ENCODE measurements around the gene PCYOX1L.

PCYOX1L gene

DNA sequence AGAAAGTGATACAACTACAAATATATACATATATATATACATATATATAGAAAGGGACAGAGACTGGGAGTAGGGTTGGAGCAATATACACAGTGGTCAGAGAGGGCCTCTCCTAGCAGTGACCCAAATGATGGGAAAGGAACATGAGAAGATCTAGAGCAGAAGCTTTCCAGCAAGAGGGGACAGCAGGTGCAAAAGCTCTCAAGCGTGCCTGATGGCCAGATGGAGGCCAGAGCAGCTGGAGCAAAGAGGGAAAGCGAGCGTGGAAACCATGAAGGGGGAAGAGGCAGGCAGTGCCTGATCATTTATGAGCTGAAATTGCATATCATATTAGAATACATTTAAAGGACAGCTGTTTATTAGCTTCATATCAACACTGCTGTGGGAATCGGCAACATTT is 20.1 kb upstream of the PCYOX1L start:
- no peak for TF ChIP-seq SP1 (IDR thresholded peaks at IDR 0.05)
- no peak for TF ChIP-seq HDGF (IDR thresholded peaks at IDR 0.05; ENCODE audit: borderline replicate concordance)
- no peak for TF ChIP-seq ZNF384 (IDR thresholded peaks at IDR 0.05)
- TF ChIP-seq CTBP1 (IDR thresholded peaks at IDR 0.05; ENCODE audit: borderline replicate concordance): no peak
- no peak for TF ChIP-seq FOXA1 (IDR thresholded peaks at IDR 0.05)
- no peak for TF ChIP-seq NFRKB (IDR thresholded peaks at IDR 0.05)
- no peak for TF ChIP-seq ELF4 (IDR thresholded peaks at IDR 0.05)
- no peak for TF ChIP-seq LEF1 (IDR thresholded peaks at IDR 0.05; ENCODE audit: borderline replicate concordance)
- TF ChIP-seq FOXK2 (IDR thresholded peaks at IDR 0.05): no peak
- TF ChIP-seq TARDBP (IDR thresholded peaks at IDR 0.05): no peak
- no peak for TF ChIP-seq FOXM1 (IDR thresholded peaks at IDR 0.05; ENCODE audit: borderline replicate concordance)
- TF ChIP-seq, protein P1, sequence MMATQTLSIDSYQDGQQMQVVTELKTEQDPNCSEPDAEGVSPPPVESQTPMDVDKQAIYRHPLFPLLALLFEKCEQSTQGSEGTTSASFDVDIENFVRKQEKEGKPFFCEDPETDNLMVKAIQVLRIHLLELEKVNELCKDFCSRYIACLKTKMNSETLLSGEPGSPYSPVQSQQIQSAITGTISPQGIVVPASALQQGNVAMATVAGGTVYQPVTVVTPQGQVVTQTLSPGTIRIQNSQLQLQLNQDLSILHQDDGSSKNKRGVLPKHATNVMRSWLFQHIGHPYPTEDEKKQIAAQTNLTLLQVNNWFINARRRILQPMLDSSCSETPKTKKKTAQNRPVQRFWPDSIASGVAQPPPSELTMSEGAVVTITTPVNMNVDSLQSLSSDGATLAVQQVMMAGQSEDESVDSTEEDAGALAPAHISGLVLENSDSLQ (IDR thresholded peaks at IDR 0.05): no peak
- TF ChIP-seq ARNT (IDR thresholded peaks at IDR 0.05): no peak
- no peak for TF ChIP-seq SUZ12 (IDR thresholded peaks at IDR 0.05)
- no peak for TF ChIP-seq L3MBTL2 (conservative IDR thresholded peaks at IDR 0.05)
- TF ChIP-seq BHLHE40 (IDR thresholded peaks at IDR 0.05; ENCODE audit: borderline replicate concordance): no peak
- DNase-seq (ENCODE audit: extremely low spot score): no peak
- CTCF ChIA-PET: no interaction called here
- POLR2A ChIA-PET: no interaction called here

DNA sequence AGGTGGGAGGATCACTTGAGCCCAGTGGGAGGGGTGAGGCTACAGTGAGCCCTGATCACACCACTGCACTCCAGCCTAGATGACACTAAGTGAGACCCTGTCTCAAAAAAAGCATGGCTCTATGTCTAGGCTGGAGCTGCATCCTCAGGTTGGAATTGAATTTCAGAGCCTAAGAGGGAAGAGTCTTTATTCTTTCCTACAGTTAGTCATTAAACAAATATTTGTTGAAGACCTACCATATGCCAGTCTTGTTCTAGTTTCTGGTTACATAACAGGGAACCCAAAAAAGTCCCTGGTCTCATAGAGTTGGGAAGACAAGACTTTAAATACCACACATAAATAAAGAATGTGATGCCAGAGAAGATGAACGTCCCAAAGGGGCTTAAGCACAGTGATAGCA is 19.5 kb upstream of the PCYOX1L start:
- CTCF ChIA-PET: no interaction called here
- TF ChIP-seq L3MBTL2 (conservative IDR thresholded peaks at IDR 0.05) (no peak), CTBP1 (IDR thresholded peaks at IDR 0.05; ENCODE audit: borderline replicate concordance) (no peak), SUZ12 (IDR thresholded peaks at IDR 0.05) (no peak), FOXK2 (IDR thresholded peaks at IDR 0.05) (no peak), TARDBP (IDR thresholded peaks at IDR 0.05) (no peak), LEF1 (IDR thresholded peaks at IDR 0.05; ENCODE audit: borderline replicate concordance) (no peak), ELF4 (IDR thresholded peaks at IDR 0.05) (no peak), HDGF (IDR thresholded peaks at IDR 0.05; ENCODE audit: borderline replicate concordance) (no peak), FOXM1 (IDR thresholded peaks at IDR 0.05; ENCODE audit: borderline replicate concordance) (no peak), FOXA1 (IDR thresholded peaks at IDR 0.05) (no peak), ZNF384 (IDR thresholded peaks at IDR 0.05) (no peak), ARNT (IDR thresholded peaks at IDR 0.05) (no peak), NFRKB (IDR thresholded peaks at IDR 0.05) (no peak), BHLHE40 (IDR thresholded peaks at IDR 0.05; ENCODE audit: borderline replicate concordance) (no peak), SP1 (IDR thresholded peaks at IDR 0.05) (no peak)
- TF ChIP-seq, protein P1 (IDR thresholded peaks at IDR 0.05): no peak
- no peak for DNase-seq (ENCODE audit: extremely low spot score)
- POLR2A ChIA-PET: no interaction called here

DNA sequence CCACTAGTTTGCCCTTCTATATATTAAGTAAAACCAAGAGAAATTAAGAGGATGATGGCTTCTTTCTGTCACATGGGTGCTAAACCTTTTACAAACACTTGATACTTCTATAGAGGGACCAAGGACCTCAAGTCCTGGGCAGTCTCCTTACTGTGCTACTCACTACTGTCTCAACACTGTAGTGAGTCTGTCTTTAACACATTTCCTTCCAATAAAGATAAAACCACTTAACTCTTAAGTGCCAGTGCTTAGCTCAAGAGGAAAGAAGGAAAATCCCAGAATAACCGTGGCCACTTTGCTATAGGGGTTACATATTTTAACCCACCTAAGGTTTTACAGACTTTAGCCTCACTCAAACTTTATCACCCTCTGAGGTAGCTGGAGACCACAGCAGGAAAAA is 16.9 kb upstream of the PCYOX1L start:
- TF ChIP-seq, protein P1 (IDR thresholded peaks at IDR 0.05): no peak
- TF ChIP-seq CTBP1 (IDR thresholded peaks at IDR 0.05; ENCODE audit: borderline replicate concordance) (no peak), TARDBP (IDR thresholded peaks at IDR 0.05) (no peak), FOXK2 (IDR thresholded peaks at IDR 0.05) (no peak), ELF4 (IDR thresholded peaks at IDR 0.05) (no peak), NFRKB (IDR thresholded peaks at IDR 0.05) (no peak), BHLHE40 (IDR thresholded peaks at IDR 0.05; ENCODE audit: borderline replicate concordance) (no peak)
- CTCF ChIA-PET: interaction anchor here (0.5 kb wide), 1 partner anchor 34 kb away, joined by 4 read pairs; no protein-coding TSS in a partner anchor
- no peak for DNase-seq (ENCODE audit: extremely low spot score)
- POLR2A ChIA-PET: interaction anchor here (0.8 to 1.3 kb wide), 2 partner anchors 8 to 17 kb away, joined by 3 read pairs; partner anchors contain the start of gene PCYOX1L

DNA sequence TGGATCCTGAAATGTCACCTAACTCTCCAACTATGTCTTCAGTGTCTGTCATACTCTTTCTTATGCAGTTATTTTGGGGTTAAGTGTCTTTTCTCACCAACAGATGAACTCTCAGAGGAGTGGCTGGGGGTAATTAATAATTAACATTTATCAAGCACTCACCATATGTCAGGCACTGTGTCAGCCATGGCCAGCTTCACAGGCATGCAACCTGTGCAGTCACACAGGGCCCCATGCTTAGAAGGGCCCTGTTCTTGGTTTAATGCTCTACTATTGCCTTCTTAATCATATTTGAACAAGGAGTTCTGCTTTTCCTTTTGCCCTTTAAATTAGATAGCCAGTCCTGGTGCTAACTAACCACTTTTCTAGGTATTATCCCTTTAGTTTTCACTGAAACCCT is 16.0 kb upstream of the PCYOX1L start:
- no peak for DNase-seq (ENCODE audit: extremely low spot score)
- TF ChIP-seq ARNT (IDR thresholded peaks at IDR 0.05) (no peak), FOXK2 (IDR thresholded peaks at IDR 0.05) (no peak), LEF1 (IDR thresholded peaks at IDR 0.05; ENCODE audit: borderline replicate concordance) (no peak), FOXA1 (IDR thresholded peaks at IDR 0.05) (no peak), TARDBP (IDR thresholded peaks at IDR 0.05) (no peak), NFRKB (IDR thresholded peaks at IDR 0.05) (no peak), L3MBTL2 (conservative IDR thresholded peaks at IDR 0.05) (no peak), FOXM1 (IDR thresholded peaks at IDR 0.05; ENCODE audit: borderline replicate concordance) (no peak), ELF4 (IDR thresholded peaks at IDR 0.05) (no peak), BHLHE40 (IDR thresholded peaks at IDR 0.05; ENCODE audit: borderline replicate concordance) (no peak), ZNF384 (IDR thresholded peaks at IDR 0.05) (no peak), SP1 (IDR thresholded peaks at IDR 0.05) (no peak), CTBP1 (IDR thresholded peaks at IDR 0.05; ENCODE audit: borderline replicate concordance) (no peak), HDGF (IDR thresholded peaks at IDR 0.05; ENCODE audit: borderline replicate concordance) (no peak)
- TF ChIP-seq, protein P1 (IDR thresholded peaks at IDR 0.05): no peak
- ChIA-PET POLR2A (interaction anchor here (0.8 to 1.3 kb wide), 2 partner anchors 9 to 16 kb away, joined by 3 read pairs; partner anchors contain the start of gene PCYOX1L), CTCF (interaction anchor here (0.6 kb wide), 1 partner anchor 66 kb away, joined by 3 read pairs; no protein-coding TSS in a partner anchor)

DNA sequence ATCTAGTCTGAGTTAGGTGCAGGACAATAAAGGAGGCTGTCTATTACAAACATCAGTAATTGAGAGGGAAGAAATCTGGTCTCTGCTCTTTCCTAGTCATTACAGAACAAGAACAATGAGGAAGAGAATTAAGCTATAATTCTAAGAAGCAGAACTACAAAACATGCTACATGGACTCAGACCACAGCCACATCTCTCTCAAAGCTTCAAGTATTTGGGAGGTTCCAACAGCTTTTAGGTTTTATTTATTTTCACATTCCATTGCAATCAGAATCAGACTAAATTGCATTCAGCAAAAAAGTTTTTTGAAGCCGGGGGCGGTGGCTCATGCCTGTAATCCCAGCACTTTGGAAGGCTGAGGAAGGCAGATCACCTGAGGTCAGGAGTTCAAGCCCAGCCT is 13.7 kb upstream of the PCYOX1L start:
- DNase-seq (ENCODE audit: extremely low spot score): no peak
- CTCF ChIA-PET: interaction anchor here (1.6 to 3.0 kb wide), 2 partner anchors 23 to 26 kb away, joined by 3 to 7 read pairs; no protein-coding TSS in a partner anchor
- TF ChIP-seq FOXK2 (IDR thresholded peaks at IDR 0.05) (no peak), BHLHE40 (IDR thresholded peaks at IDR 0.05; ENCODE audit: borderline replicate concordance) (no peak)
- POLR2A ChIA-PET: interaction anchor here (1.1 to 6.6 kb wide), 11 partner anchors 9 to 218 kb away, joined by 4 to 160 read pairs (median 5); partner anchors contain the start of gene PCYOX1L
